MG63 (cell line): ENCODE results near the gene ATP2B1. TPM values are rescaled to one million over a fixed set of nuclear protein-coding genes. Genes with fewer than 3 reads are reported as not detected.
"Not testable (repeated sequence)": the region's sequence is repeated elsewhere in the genome, so short reads cannot be mapped to it uniquely, and the experiment has no call there.

Experiments
- DNase-seq: peaks from one replicate; pipeline ENCODE4 v3.0.0-alpha.2; 2020
- H3K27me3 ChIP-seq: fragments of 250-450 bp; sonication (Bioruptor Pico); 2 replicates; pipeline ENCODE4 v1.5.1; 2020; ENCODE audit warnings: mild to moderate bottlenecking, moderate library complexity
- H3K36me3 ChIP-seq: fragments of 250-450 bp; sonication (Bioruptor Pico); 2 replicates; pipeline ENCODE4 v1.5.1; 2020; ENCODE audit warnings: mild to moderate bottlenecking, moderate library complexity
- H3K4me3 ChIP-seq: fragments of 250-450 bp; sonication (Bioruptor Pico); 2 replicates; pipeline ENCODE4 v1.5.1; 2020; ENCODE audit warnings: mild to moderate bottlenecking, moderate library complexity
- H3K9me3 ChIP-seq: fragments of 250-450 bp; sonication (Bioruptor Pico); 2 replicates; pipeline ENCODE4 v1.5.1; 2020; ENCODE audit warnings: mild to moderate bottlenecking, moderate library complexity
- total RNA-seq: library from RNA; depleted of rRNA; stranded (reverse); fragments of >200 nt; shearing (Covaris generic); gene quantifications from 2 replicates; pipeline ENCODE4 v1.2.3, GENCODE V29; 2014; ENCODE audit warnings: low replicate concordance

Gene ATP2B1
- total RNA-seq, 1 experiment from 2014 or later = 22.4 TPM

DNA sequence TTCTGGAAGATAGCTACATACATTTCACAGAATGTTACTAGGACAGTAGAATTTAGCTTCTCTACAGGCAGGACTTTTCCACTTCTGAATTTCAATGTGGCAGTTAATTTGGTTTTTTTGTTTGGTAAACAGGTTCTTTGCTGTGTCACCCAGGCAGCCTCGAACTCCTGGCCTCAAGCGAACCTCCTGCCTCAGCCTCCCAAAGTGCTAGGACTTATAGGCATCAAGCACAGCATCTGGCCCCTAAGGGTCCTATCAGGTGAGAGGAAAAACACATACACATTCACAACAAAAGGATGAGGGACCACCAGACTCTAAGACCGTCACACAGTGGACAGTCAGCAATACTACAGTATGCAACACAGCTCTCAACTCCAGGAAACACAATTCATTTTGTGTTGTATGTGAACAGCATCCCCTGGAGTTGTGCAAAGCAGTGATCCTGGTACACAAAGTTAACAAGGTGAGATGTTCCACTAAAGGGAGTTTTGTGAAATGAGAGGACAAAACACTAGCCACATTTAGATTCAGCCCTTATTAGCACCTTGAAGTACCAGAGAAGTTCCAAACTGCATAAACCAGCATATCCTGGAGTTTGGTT lies 6.9 kb downstream of the ATP2B1 start:
- no peaks in the 10 kb centered on the region for H3K36me3 ChIP-seq
- H3K9me3 ChIP-seq = no peaks in the 10 kb centered on the region
- DNase-seq = no peak
- H3K27me3 ChIP-seq = no peaks in the 10 kb centered on the region
- H3K4me3 ChIP-seq = no peak overlapping the region

DNA sequence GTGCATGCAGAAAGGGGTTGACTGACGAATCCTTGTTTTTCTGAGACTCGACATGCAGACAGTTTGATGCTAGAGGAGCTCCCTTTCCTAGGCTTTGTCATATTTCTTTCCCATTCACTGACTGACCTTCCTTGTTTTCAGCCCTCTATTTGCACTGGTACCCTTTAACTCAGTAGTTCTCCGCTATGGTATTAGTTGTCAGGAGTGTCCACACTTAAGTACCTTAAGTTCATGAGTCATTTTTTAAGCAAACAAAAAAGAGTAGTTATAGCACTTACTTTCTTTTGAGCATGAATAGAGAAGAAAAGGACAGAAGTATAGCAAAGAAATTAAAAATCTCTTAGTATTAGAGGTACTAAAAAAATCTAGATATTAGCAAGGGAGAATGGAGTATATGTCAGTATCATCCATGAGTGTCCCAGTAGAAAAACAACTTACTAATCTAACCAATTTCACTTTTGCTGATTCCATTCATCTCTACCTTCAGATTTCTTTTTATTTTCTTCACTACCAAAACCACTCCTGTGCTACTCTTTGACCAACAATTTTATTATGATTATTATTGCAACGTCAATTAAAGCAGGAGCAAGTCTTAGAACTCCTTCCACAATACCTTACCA lies 8.3 kb downstream of the ATP2B1 start:
- Histone ChIP-seq H3K9me3 (no peaks in the 10 kb centered on the region), H3K36me3 (no peaks in the 10 kb centered on the region), H3K27me3 (no peaks in the 10 kb centered on the region), H3K4me3 (no peak overlapping the region)
- no peak for DNase-seq

GRCh38 chr12:89698607-89699006 lies 10.0 kb downstream of the ATP2B1 start:
- Histone ChIP-seq H3K4me3 (no peak overlapping the region), H3K27me3 (no peaks in the 10 kb centered on the region), H3K36me3 (no peaks in the 10 kb centered on the region), H3K9me3 (no peaks in the 10 kb centered on the region)
- DNase-seq = no peak

- DNase-seq, H3K4me3 ChIP-seq, H3K27me3 ChIP-seq, H3K36me3 ChIP-seq, H3K9me3 ChIP-seq: not testable (repeated sequence)
These were observed 10.9 kb downstream of the ATP2B1 start for GRCh38 chr12:89697728-89698127.

DNA sequence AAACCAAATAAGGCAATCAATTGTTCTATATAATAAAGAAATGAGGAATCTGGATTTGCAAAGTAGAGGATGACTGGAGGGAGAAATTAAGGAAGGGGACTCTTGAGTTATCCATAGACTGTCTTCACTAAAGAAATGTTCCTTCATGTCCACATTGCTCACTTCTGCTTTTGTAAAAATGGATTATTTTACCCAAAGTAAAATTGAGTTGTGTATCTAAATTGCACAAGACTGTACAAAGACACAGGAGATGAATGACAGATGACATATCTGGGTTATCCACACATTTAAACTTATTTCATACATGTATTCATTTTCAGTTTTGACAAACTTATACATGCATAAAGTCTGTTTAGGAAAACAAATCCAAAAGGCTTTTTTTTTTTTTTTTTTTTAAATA lies 11.3 kb downstream of the ATP2B1 start:
- Histone ChIP-seq H3K4me3 (no peak overlapping the region), H3K27me3 (no peaks in the 10 kb centered on the region), H3K36me3 (no peaks in the 10 kb centered on the region), H3K9me3 (no peaks in the 10 kb centered on the region)
- no peak for DNase-seq

DNA sequence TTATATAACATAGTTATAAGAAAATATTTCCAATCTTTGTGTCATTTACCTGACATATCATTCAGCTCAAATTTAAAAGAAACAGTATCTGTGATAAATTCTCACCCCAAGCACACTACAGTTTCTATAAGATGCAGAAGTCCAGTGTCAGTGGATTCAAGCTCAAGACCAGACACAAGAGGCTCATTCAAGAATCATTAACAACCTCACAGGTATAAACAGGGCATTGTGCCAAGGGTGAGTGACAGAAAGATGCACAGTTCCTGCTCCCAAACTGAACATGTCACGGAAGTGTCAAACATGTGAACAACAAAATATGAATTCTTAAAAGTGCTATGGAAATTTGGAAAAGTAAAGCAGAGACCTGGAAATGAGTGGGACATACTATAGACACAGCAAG lies 12.8 kb downstream of the ATP2B1 start:
- DNase-seq = no peak
- H3K4me3 ChIP-seq = no peak overlapping the region
- no peaks in the 10 kb centered on the region for H3K27me3 ChIP-seq
- H3K36me3 ChIP-seq = no peaks in the 10 kb centered on the region
- no peaks in the 10 kb centered on the region for H3K9me3 ChIP-seq

GRCh38 chr12:89695100-89695499 lies 13.5 kb downstream of the ATP2B1 start:
- no peaks in the 10 kb centered on the region for H3K36me3 ChIP-seq
- no peaks in the 10 kb centered on the region for H3K9me3 ChIP-seq
- H3K4me3 ChIP-seq = no peak overlapping the region
- DNase-seq = no peak
- no peaks in the 10 kb centered on the region for H3K27me3 ChIP-seq

- H3K36me3 ChIP-seq = no peaks in the 10 kb centered on the region
These were observed 14.1 kb downstream of the ATP2B1 start for GRCh38 chr12:89694542-89694941.

GRCh38 chr12:89693639-89694202 lies 14.9 kb downstream of the ATP2B1 start:
- no peak for DNase-seq
- Histone ChIP-seq H3K36me3 (no peaks in the 10 kb centered on the region), H3K9me3 (no peaks in the 10 kb centered on the region), H3K4me3 (no peak overlapping the region), H3K27me3 (no peaks in the 10 kb centered on the region)

More at GRCh38 chr12:89694542-89694941, 14.1 kb downstream of the ATP2B1 start:
- Histone ChIP-seq H3K4me3 (no peak overlapping the region), H3K9me3 (no peaks in the 10 kb centered on the region), H3K27me3 (no peaks in the 10 kb centered on the region)
- DNase-seq = no peak

DNA sequence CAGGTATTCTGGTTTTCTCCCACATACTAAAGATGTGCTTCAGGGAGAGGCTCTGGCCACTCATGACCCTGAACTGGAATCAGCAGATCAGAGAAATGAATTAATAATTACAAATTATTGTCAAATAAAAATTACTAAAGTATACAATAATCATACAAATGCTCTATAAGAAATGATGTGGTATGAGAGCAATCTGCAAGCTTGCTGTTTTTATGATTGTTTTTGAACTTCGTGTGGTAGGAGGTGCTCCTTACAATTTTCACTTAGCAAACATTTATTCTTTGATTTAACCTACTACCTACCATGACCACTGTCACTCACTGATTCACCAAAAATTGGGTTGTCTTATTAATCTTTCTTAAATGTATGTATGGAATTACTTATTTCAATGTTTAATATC lies 16.2 kb downstream of the ATP2B1 start:
- Histone ChIP-seq H3K27me3 (no peaks in the 10 kb centered on the region), H3K9me3 (no peaks in the 10 kb centered on the region), H3K36me3 (no peaks in the 10 kb centered on the region), H3K4me3 (no peak overlapping the region)
- DNase-seq = no peak

DNA sequence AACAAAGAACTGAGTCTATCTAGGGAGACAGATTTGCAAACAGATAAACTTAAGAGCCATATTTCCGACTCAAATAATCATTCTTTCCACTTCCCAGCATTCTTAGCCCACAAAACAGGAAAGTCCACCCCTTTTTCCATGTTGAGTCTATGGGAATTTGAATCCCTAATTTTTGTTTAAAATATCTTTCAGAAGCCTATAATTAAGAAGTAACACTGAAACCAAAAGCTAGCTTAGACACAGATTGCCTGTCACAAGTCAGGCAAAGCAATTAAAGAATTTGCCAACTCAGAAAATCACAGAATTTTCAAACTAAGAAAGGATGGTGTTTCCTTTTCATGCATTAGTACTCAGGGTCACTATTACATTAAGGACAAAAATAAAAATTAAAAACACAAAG lies 17.0 kb downstream of the ATP2B1 start:
- peaks cover 2% of the 10 kb centered on the region; the same call in 1 of the 2 replicates for H3K9me3 ChIP-seq
- no peaks in the 10 kb centered on the region for H3K27me3 ChIP-seq
- no peak overlapping the region for H3K4me3 ChIP-seq
- no peak for DNase-seq
- no peaks in the 10 kb centered on the region; the same call in 1 of the 2 replicates for H3K36me3 ChIP-seq

- H3K4me3 ChIP-seq = no peak overlapping the region
- DNase-seq = no peak
- H3K27me3 ChIP-seq = no peaks in the 10 kb centered on the region
- H3K36me3 ChIP-seq = no peaks in the 10 kb centered on the region; the same call in 1 of the 2 replicates
- peaks cover 2% of the 10 kb centered on the region; the same call in 1 of the 2 replicates for H3K9me3 ChIP-seq
These were observed 17.7 kb downstream of the ATP2B1 start for GRCh38 chr12:89690925-89691324.

GRCh38 chr12:89689306-89689705 lies 19.3 kb downstream of the ATP2B1 start:
- no peak overlapping the region for H3K4me3 ChIP-seq
- no peaks in the 10 kb centered on the region for H3K27me3 ChIP-seq
- peaks cover 2% of the 10 kb centered on the region; the same call in 1 of the 2 replicates for H3K9me3 ChIP-seq
- H3K36me3 ChIP-seq = no peaks in the 10 kb centered on the region; the same call in 1 of the 2 replicates
- no peak for DNase-seq

GRCh38 chr12:89686311-89686710 lies 22.3 kb downstream of the ATP2B1 start:
- H3K4me3 ChIP-seq = no peak overlapping the region
- no peaks in the 10 kb centered on the region for H3K27me3 ChIP-seq
- no peak for DNase-seq
- no peaks in the 10 kb centered on the region; the same call in 1 of the 2 replicates for H3K36me3 ChIP-seq
- H3K9me3 ChIP-seq = peaks cover 12% of the 10 kb centered on the region

GRCh38 chr12:89685363-89685972 lies 23.2 kb downstream of the ATP2B1 start:
- DNase-seq = no peak
- Histone ChIP-seq H3K9me3 (peaks cover 12% of the 10 kb centered on the region), H3K4me3 (no peak overlapping the region), H3K27me3 (no peaks in the 10 kb centered on the region), H3K36me3 (no peaks in the 10 kb centered on the region; the same call in 1 of the 2 replicates)

DNA sequence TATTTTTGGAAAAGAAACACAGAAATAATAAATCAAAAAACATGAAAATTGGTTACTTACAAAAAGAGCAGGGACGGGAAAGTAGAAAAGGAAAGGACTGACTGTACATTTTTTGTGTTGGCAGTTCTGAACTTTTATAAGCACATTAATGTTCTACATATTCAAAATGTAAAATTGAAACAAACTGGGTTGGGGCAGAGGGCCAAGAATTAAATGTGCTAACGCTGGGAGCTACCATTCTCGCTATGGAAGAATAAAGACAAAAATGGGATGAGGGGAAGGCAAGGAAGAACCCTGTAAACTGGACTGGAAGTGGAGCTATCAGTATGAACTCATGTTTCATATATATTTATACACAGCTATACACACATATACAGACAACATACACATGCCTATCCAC lies 24.5 kb downstream of the ATP2B1 start:
- DNase-seq = no peak
- H3K4me3 ChIP-seq = no peak overlapping the region
- no peaks in the 10 kb centered on the region; the same call in 1 of the 2 replicates for H3K36me3 ChIP-seq
- no peaks in the 10 kb centered on the region for H3K27me3 ChIP-seq
- peaks cover 15% of the 10 kb centered on the region for H3K9me3 ChIP-seq

- H3K36me3 ChIP-seq = no peaks in the 10 kb centered on the region; the same call in 1 of the 2 replicates
- no peaks in the 10 kb centered on the region for H3K27me3 ChIP-seq
- peaks cover 15% of the 10 kb centered on the region for H3K9me3 ChIP-seq
- no peak overlapping the region for H3K4me3 ChIP-seq
- DNase-seq = no peak
These were observed 26.4 kb downstream of the ATP2B1 start for GRCh38 chr12:89682284-89682683.
